Stimulated activated naive CD8-positive, alpha-beta T cell treated with anti-CD3 and anti-CD28 coated beads, Interleukin-15, Interleukin-2, amounts not matched to agents 100 ng/mL and 50 ng/mL, for 24 hours (primary cell): ENCODE results near the gene ZNF564.

Experiments
- H3K27ac Mint-ChIP-seq: one replicate; pipeline ENCODE4 v1.8.0; 2021; ENCODE audit warnings: mild to moderate bottlenecking, mixed read lengths
- H3K27me3 Mint-ChIP-seq: one replicate; pipeline ENCODE4 v1.8.0; 2021; ENCODE audit warnings: mixed read lengths
- H3K36me3 Mint-ChIP-seq: one replicate; pipeline ENCODE4 v1.8.0; 2021; ENCODE audit warnings: low read depth, mixed read lengths
- H3K4me1 Mint-ChIP-seq: one replicate; pipeline ENCODE4 v1.8.0; 2021; ENCODE audit warnings: low read depth, mixed read lengths
- H3K4me3 Mint-ChIP-seq: one replicate; pipeline ENCODE4 v1.8.0; 2021; ENCODE audit warnings: mild to moderate bottlenecking, mixed read lengths
- H3K9me3 Mint-ChIP-seq: one replicate; pipeline ENCODE4 v1.8.0; 2021; ENCODE audit warnings: mixed read lengths

Gene ZNF564

GRCh38 chr19:12484011-12484370 lies 67.3 kb downstream of the ZNF564 start:
- Mint-ChIP-seq H3K27me3 (no peaks in the 10 kb centered on the region), H3K9me3 (no peaks in the 10 kb centered on the region), H3K27ac (no peak overlapping the region), H3K4me3 (peak overlapping the region; percentile 94), H3K4me1 (peaks cover 34% of the 10 kb centered on the region), H3K36me3 (no peaks in the 10 kb centered on the region)

- Mint-ChIP-seq H3K9me3 (no peaks in the 10 kb centered on the region), H3K4me1 (peaks cover 44% of the 10 kb centered on the region), H3K4me3 (peak overlapping the region; percentile 28), H3K27me3 (no peaks in the 10 kb centered on the region), H3K27ac (no peak overlapping the region), H3K36me3 (no peaks in the 10 kb centered on the region)
Measured at GRCh38 chr19:12482509-12482886, 68.8 kb downstream of the ZNF564 start.

GRCh38 chr19:12481781-12482508 lies 69.3 kb downstream of the ZNF564 start:
- Mint-ChIP-seq H3K36me3 (no peaks in the 10 kb centered on the region), H3K27me3 (no peaks in the 10 kb centered on the region), H3K4me3 (peak overlapping the region; percentile 28), H3K9me3 (no peaks in the 10 kb centered on the region), H3K27ac (no peak overlapping the region), H3K4me1 (peaks cover 44% of the 10 kb centered on the region)

GRCh38 chr19:12478234-12478941 lies 72.9 kb downstream of the ZNF564 start:
- peaks cover 28% of the 10 kb centered on the region for H3K4me1 Mint-ChIP-seq
- no peaks in the 10 kb centered on the region for H3K27me3 Mint-ChIP-seq

More at GRCh38 chr19:12478234-12478941, 72.9 kb downstream of the ZNF564 start:
- H3K27ac Mint-ChIP-seq = no peak overlapping the region
- no peak overlapping the region for H3K4me3 Mint-ChIP-seq
- H3K9me3 Mint-ChIP-seq = peaks cover 4% of the 10 kb centered on the region
- H3K36me3 Mint-ChIP-seq = no peaks in the 10 kb centered on the region
